K562 (cell line): ENCODE data around the gene ASGR2. TPM values are rescaled to one million over a fixed set of nuclear protein-coding genes. Genes with fewer than 3 reads are reported as not detected.

Source experiments
- ATAC-seq: fragments of 200-7000 bp; cut with Tn5 transposase; 3 replicates; pipeline ENCODE4 v1.9.1; 2020; ENCODE audit warnings: moderate library complexity
- BruUV-seq: library from RNA; stranded (reverse); fragments of 400-500 nt; replicated peaks from 2 replicates; lab custom pipeline; 2021; lab: Mats Ljungman, UMichigan
- CTCF ChIA-PET: fragments of 300-600 bp; formaldehyde crosslinking; extraction: SDS; loops from one replicate; lab custom pipeline; 2021; ENCODE audit warnings: low intra/inter-chr PET ratio; lab: Yijun Ruan, JAX
- POLR2A ChIA-PET: fragments of 300-600, 350-650 bp; sonication (Branson Sonifier 250); formaldehyde crosslinking; extraction: SDS; loops from one replicate; lab custom pipeline; 2021; ENCODE audit warnings: antibody characterized with exemption, inconsistent platforms; lab: Yijun Ruan, JAX
- DNase-seq, 4 experiments: peaks; one replicate each; pipeline versions ENCODE4 v3.0.0 to v3.0.0-alpha.2; 2011 to 2018; ENCODE audit warnings: low spot score in 3 of 4, mixed read lengths in 3 of 4; ENCODE audit errors: extremely low read depth in 1 of 4
- FAIRE-seq: peaks from 2 replicates; lab custom pipeline; 2011; peaks lifted over from hg19 to GRCh38; lab: Jason Lieb, UNC
- H2AFZ ChIP-seq: 2 replicates; pipeline ENCODE4 v1.6.0; 2011; ENCODE audit warnings: low read depth, low read length, control low read depth, inconsistent platforms
- H3K27ac ChIP-seq: fragments of 200-600 bp; 3 replicates; pipeline ENCODE4 v1.8.0; 2011; ENCODE audit warnings: low read depth, mild to moderate bottlenecking, control low read depth, inconsistent platforms, low read length, moderate library complexity, mixed read lengths; ENCODE audit errors: extremely low read depth
- H3K27me3 ChIP-seq, 2 experiments: fragments of 300-600 bp in 1 of 2; 2 replicates in 1 of 2; 3 replicates in 1 of 2; pipeline versions ENCODE4 v1.6.0 to v1.8.0; 2011; ENCODE audit warnings: inconsistent platforms in 2 of 2, low read length in 2 of 2, mild to moderate bottlenecking in 1 of 2, mixed read lengths in 1 of 2, moderate library complexity in 1 of 2; ENCODE audit not compliant: control insufficient read depth in 2 of 2, insufficient read depth in 2 of 2
- H3K36me3 ChIP-seq: fragments of 300-600 bp; 3 replicates; pipeline ENCODE4 v1.8.0; 2011; ENCODE audit warnings: mild to moderate bottlenecking, low read length, inconsistent platforms; ENCODE audit not compliant: control insufficient read depth, insufficient read depth
- H3K4me1 ChIP-seq, 2 experiments: fragments of 200-600 bp in 1 of 2; replicated peaks in 1 of 2; 2 replicates in 1 of 2; 3 replicates in 1 of 2; pipeline versions ENCODE4 v1.5.1 to v1.8.0; 2011; ENCODE audit warnings: inconsistent platforms in 2 of 2, low read length in 2 of 2, mild to moderate bottlenecking in 1 of 2, mixed read lengths in 1 of 2, moderate library complexity in 1 of 2; ENCODE audit not compliant: control insufficient read depth in 2 of 2, insufficient read depth in 2 of 2
- H3K4me2 ChIP-seq: 2 replicates; pipeline ENCODE4 v1.6.1; 2011; ENCODE audit warnings: low read length, control low read depth, inconsistent platforms, mixed read lengths; ENCODE audit not compliant: insufficient read depth
- H3K4me3 ChIP-seq: fragments of 200-600 bp; sonication (generic), shearing (Covaris generic); 2 replicates; pipeline ENCODE4 v1.5.1; 2016; ENCODE audit warnings: control low read depth, inconsistent platforms
- H3K79me2 ChIP-seq: fragments of 200-600 bp; 3 replicates; pipeline ENCODE4 v1.8.0; 2011; ENCODE audit warnings: low read length, inconsistent platforms; ENCODE audit not compliant: control insufficient read depth, insufficient read depth
- H3K9ac ChIP-seq, 2 experiments: 2 replicates each; pipeline versions ENCODE4 v1.6.0 to v1.6.1; 2011; ENCODE audit warnings: low read depth in 2 of 2, low read length in 2 of 2, control low read depth in 1 of 2, inconsistent platforms in 1 of 2, mild to moderate bottlenecking in 1 of 2, mixed read lengths in 1 of 2; ENCODE audit not compliant: insufficient read depth in 1 of 2
- H3K9me1 ChIP-seq: one replicate; pipeline ENCODE4 v1.6.0; 2011; ENCODE audit warnings: inconsistent platforms, mild to moderate bottlenecking, low read length, moderate library complexity; ENCODE audit not compliant: control insufficient read depth, insufficient read depth
- H3K9me3 ChIP-seq: replicated peaks from 2 replicates; pipeline ENCODE4 v1.5.1; 2011; ENCODE audit warnings: low read depth, low read length, inconsistent platforms; ENCODE audit not compliant: control insufficient read depth, insufficient read depth
- H4K20me1 ChIP-seq: replicated peaks from 2 replicates; pipeline ENCODE4 v1.6.1; 2011; ENCODE audit warnings: low read length, inconsistent platforms, mixed read lengths; ENCODE audit not compliant: control insufficient read depth, insufficient read depth
- MAFK ChIP-seq: IDR thresholded peaks from 2 replicates; pipeline ENCODE4 v1.6.1; 2011; ENCODE audit warnings: low read length, improper control_type of control experiment
- MYNN ChIP-seq, 2 experiments: sonication (generic); formaldehyde crosslinking in 1 of 2; IDR thresholded peaks; 2 replicates each; pipeline versions ENCODE4 v1.5.0 to v1.6.1; 2016 to 2020; ENCODE audit warnings: antibody characterized with exemption in 1 of 2, missing genetic modification reagents in 1 of 2
- NCOA1 ChIP-seq: fragments of 450-650 bp; IDR thresholded peaks from 2 replicates; pipeline ENCODE4 v1.6.1; 2016; ENCODE audit warnings: low read depth
- NR2F6 ChIP-seq: fragments of 450-650 bp; formaldehyde crosslinking; IDR thresholded peaks from 2 replicates; pipeline ENCODE4 v1.4.0; 2020; ENCODE audit warnings: mild to moderate bottlenecking
- RBM25 ChIP-seq: fragments of 200-400 bp; formaldehyde crosslinking; IDR thresholded peaks from 2 replicates; pipeline ENCODE4 v1.6.1; 2018; ENCODE audit warnings: low read length, low read depth, moderate library complexity; ENCODE audit not compliant: severe bottlenecking
- SRF ChIP-seq, 2 experiments: fragments of 250-450, 450-650 bp in 1 of 2; sonication (Bioruptor Pico) in 1 of 2; sonication (generic) in 1 of 2; formaldehyde crosslinking; IDR thresholded peaks; 2 replicates each; pipeline versions ENCODE4 v1.5.0 to v1.5.1; 2020 to 2022; ENCODE audit warnings: mild to moderate bottlenecking in 1 of 2, missing genetic modification reagents in 1 of 2
- TAF1 ChIP-seq: IDR thresholded peaks from 2 replicates; pipeline ENCODE4 v1.6.1; 2011; ENCODE audit warnings: mild to moderate bottlenecking, low read length, moderate library complexity; ENCODE audit not compliant: insufficient read depth, control insufficient read depth, severe bottlenecking; ENCODE audit errors: extremely low read depth
- ZMIZ1 ChIP-seq, 2 experiments: fragments of 150-350 bp in 1 of 2; IDR thresholded peaks; 2 replicates each; pipeline ENCODE4 v1.6.1; 2012 to 2016; ENCODE audit warnings: low read depth in 2 of 2, low read length in 2 of 2, mild to moderate bottlenecking in 1 of 2, moderate library complexity in 1 of 2
- ZNF212 ChIP-seq: fragments of 450-650 bp; formaldehyde crosslinking; IDR thresholded peaks from 2 replicates; pipeline ENCODE4 v1.4.0; 2020; ENCODE audit warnings: mild to moderate bottlenecking
- WGBS: fragments of 100-300 bp; shearing (Covaris generic); methylation state at CpG from one replicate; pipeline ENCODE4 v1.1.6; 2016; ENCODE audit warnings: low coverage, mixed read lengths; ENCODE audit not compliant: insufficient coverage; ENCODE audit errors: missing lambda C conversion rate; 5-methylcytosine and 5-hydroxymethylcytosine counted together
- in situ Hi-C: fragments of 300-500 bp; cut with MboI; formaldehyde crosslinking; loops from 4 replicates; pipeline ENCODE4 v1.15.0; 2018; ENCODE audit warnings: inconsistent platforms, mixed read lengths
- intact Hi-C: fragments of 100-400 bp; cut with micrococcal nuclease; formaldehyde crosslinking; loops from 2 replicates; pipeline ENCODE4 v1.14.2; 2022
- polyA plus RNA-seq, 8 experiments: library from polyadenylated mRNA; depleted of rRNA in 4 of 8; stranded (reverse) in 5 of 8; unstranded in 3 of 8; fragments of >200 nt; fragmentation: Nextera tagmentation in 2 of 8; fragmentation: Illumina TruSeq in 1 of 8; extraction: Ambion mirVana in 2 of 8; extraction: Trizol in 1 of 8; gene quantifications; 2 replicates each; pipeline versions ENCODE4 v1.2.1 to v1.2.3, GENCODE V29; 2011 to 2014; ENCODE audit warnings: inconsistent platforms in 1 of 8, missing spikeins in 1 of 8
- total RNA-seq, 7 experiments: library from RNA; depleted of rRNA in 6 of 7; stranded (reverse); fragments of >200 nt in 6 of 7; fragmentation: Illumina TruSeq in 2 of 7; extraction: Trizol in 2 of 7; gene quantifications; 2 replicates each; pipeline versions ENCODE4 v1.2.1 to v1.2.3, GENCODE V29; 2011 to 2021; ENCODE audit warnings: low replicate concordance in 1 of 7

Gene ASGR2
- total and polyA plus RNA-seq, 9 of the 15 experiments (the other 6 are each of a cell fraction or from before 2014, with no cell fraction given) = not detected

GRCh38 chr17:7068268-7068667, 46.4 kb downstream of the ASGR2 start (continued):
- no peak for TF ChIP-seq ZMIZ1 (IDR thresholded peaks at IDR 0.05; ENCODE audit: low read depth in 2 of 2, low read length in 2 of 2)
- TF ChIP-seq NR2F6 (CRISPR knock-in tag) = no peak
- no peak for TF ChIP-seq TAF1
- no peak for TF ChIP-seq NCOA1
- TF ChIP-seq ZNF212 (CRISPR knock-in tag) = no peak

GRCh38 chr17:7067198-7067597, 47.4 kb downstream of the ASGR2 start:
- CTCF ChIA-PET = no interaction called here

More at GRCh38 chr17:7067198-7067597, 47.4 kb downstream of the ASGR2 start:
- H3K27ac ChIP-seq = no peak overlapping the region
- BruUV-seq = no TSS peak
- H3K4me1 ChIP-seq = no peaks in the 10 kb centered on the region
- peaks cover 0 to 48% of the 10 kb centered on the region in 2 experiments for H3K27me3 ChIP-seq
- no peak for TF ChIP-seq MYNN (IDR thresholded peaks at IDR 0.05)
- no peak for TF ChIP-seq MYNN (CRISPR knock-in tag; IDR thresholded peaks at IDR 0.05)
- no peak for TF ChIP-seq SRF (CRISPR knock-in tag; IDR thresholded peaks at IDR 0.05)
- TF ChIP-seq RBM25 = no peak
- no peak for TF ChIP-seq MAFK
- H2AFZ ChIP-seq = no peak overlapping the region
- DNase-seq (no peak), FAIRE-seq (no peak), ATAC-seq (no peak)
- no peak overlapping the region for H3K9ac ChIP-seq
- no peaks in the 10 kb centered on the region for H3K36me3 ChIP-seq
- POLR2A ChIA-PET = interaction anchor here (0.5 kb wide), 1 partner anchor 419 kb away, joined by 3 read pairs; no protein-coding TSS in a partner anchor
- no peak overlapping the region for H3K4me2 ChIP-seq
- H3K4me3 ChIP-seq = no peak overlapping the region
- intact Hi-C loops (no loop called here), in situ Hi-C loops (no loop called here)
- no peaks in the 10 kb centered on the region for H3K79me2 ChIP-seq
- H4K20me1 ChIP-seq = no peaks in the 10 kb centered on the region
- no peaks in the 10 kb centered on the region for H3K9me1 ChIP-seq
- H3K9me3 ChIP-seq = no peaks in the 10 kb centered on the region
- 0% methylated on average over 1 of the region's 1 CpG for WGBS
